ENCODE measurements around the gene ARF5. TPM values are rescaled to one million over a fixed set of nuclear protein-coding genes. Genes with fewer than 3 reads are reported as not detected.
A peak's percentile ranks its signal among the peaks of the same experiment; 100 is the strongest.
"Not testable (repeated sequence)": the region's sequence is repeated elsewhere in the genome, so short reads cannot be mapped to it uniquely, and the experiment has no call there.

Gene ARF5
- polyA plus RNA-seq, 1 experiment = 179 TPM

- H3K4me3 ChIP-seq (ENCODE audit: low read depth, low read length) = no peak overlapping the region
- no peaks in the 10 kb centered on the region for H3K27me3 ChIP-seq (ENCODE audit: control insufficient read depth, insufficient read depth, low read length)
- H3K27ac ChIP-seq (ENCODE audit: low read depth, low read length) = no peak overlapping the region
- ChIA-PET POLR2A (no interaction called here), CTCF (no interaction called here)
- DNase-seq (ENCODE audit: low read depth, low spot score) = no peak
- TF ChIP-seq, protein P1, sequence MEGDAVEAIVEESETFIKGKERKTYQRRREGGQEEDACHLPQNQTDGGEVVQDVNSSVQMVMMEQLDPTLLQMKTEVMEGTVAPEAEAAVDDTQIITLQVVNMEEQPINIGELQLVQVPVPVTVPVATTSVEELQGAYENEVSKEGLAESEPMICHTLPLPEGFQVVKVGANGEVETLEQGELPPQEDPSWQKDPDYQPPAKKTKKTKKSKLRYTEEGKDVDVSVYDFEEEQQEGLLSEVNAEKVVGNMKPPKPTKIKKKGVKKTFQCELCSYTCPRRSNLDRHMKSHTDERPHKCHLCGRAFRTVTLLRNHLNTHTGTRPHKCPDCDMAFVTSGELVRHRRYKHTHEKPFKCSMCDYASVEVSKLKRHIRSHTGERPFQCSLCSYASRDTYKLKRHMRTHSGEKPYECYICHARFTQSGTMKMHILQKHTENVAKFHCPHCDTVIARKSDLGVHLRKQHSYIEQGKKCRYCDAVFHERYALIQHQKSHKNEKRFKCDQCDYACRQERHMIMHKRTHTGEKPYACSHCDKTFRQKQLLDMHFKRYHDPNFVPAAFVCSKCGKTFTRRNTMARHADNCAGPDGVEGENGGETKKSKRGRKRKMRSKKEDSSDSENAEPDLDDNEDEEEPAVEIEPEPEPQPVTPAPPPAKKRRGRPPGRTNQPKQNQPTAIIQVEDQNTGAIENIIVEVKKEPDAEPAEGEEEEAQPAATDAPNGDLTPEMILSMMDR (IDR thresholded peaks at IDR 0.05; ENCODE audit: low read depth, low read length) = peak; percentile 36
- no peaks in the 10 kb centered on the region for H3K9me3 ChIP-seq (ENCODE audit: control insufficient read depth, insufficient read depth, low read length)
Measured at GRCh38 chr7:127550247-127550646, 38.0 kb upstream of the ARF5 start.

DNA sequence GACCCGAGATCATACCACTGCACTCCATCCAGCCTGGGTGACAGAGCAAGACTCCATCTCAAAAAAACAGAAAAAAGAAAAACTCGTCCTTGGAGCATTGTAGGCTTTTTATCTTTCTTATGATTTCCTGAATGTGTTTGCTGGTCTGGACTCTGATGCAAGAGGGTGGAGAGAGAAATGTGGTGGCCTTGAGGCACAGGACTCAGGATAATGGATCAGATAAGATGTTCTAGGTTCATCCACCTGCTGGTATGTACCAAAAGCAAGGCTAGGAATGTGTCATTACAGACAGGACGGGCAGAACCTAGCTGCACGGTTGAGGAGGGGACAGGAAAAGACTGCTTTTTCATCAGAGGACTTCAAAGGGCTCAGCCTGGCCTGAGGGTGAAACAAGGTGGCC is 36.3 kb upstream of the ARF5 start:
- no peak for DNase-seq (ENCODE audit: low read depth, low spot score)
- H3K9me3 ChIP-seq (ENCODE audit: control insufficient read depth, insufficient read depth, low read length) = no peaks in the 10 kb centered on the region
- no peaks in the 10 kb centered on the region for H3K27me3 ChIP-seq (ENCODE audit: control insufficient read depth, insufficient read depth, low read length)
- CTCF ChIA-PET = no interaction called here
- TF ChIP-seq, protein P1 (IDR thresholded peaks at IDR 0.05; ENCODE audit: low read depth, low read length) = no peak
- H3K27ac ChIP-seq (ENCODE audit: low read depth, low read length) = no peak overlapping the region
- no peak overlapping the region for H3K4me3 ChIP-seq (ENCODE audit: low read depth, low read length)
- POLR2A ChIA-PET = no interaction called here

- H3K4me3 ChIP-seq (ENCODE audit: low read depth, low read length) = no peak overlapping the region
- ChIA-PET CTCF (no interaction called here), POLR2A (no interaction called here)
- TF ChIP-seq, protein P1 (IDR thresholded peaks at IDR 0.05; ENCODE audit: low read depth, low read length) = no peak
- no peak for DNase-seq (ENCODE audit: low read depth, low spot score)
- H3K9me3 ChIP-seq (ENCODE audit: control insufficient read depth, insufficient read depth, low read length) = no peaks in the 10 kb centered on the region
- no peak overlapping the region for H3K27ac ChIP-seq (ENCODE audit: low read depth, low read length)
- H3K27me3 ChIP-seq (ENCODE audit: control insufficient read depth, insufficient read depth, low read length) = peaks cover 6% of the 10 kb centered on the region
Measured at GRCh38 chr7:127556404-127556803, 31.8 kb upstream of the ARF5 start.

DNA sequence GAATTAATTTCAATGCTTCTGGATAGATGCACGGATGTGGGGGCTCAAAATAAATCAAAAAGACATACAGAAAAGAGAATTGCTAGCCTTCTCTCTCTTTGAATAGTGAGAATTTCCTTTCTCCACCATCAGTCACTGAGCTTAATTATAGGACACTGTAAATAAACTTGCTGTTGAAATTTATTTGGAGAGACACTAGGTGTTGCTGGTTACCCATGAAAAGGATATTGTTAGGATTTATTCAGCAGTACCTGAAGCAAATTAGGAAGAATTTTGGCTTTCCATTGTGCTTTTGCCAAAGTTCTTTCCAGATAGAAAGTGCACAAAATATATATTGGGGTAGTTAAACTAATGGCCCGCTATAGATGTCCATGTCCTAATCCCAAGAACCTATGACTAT is 30.4 kb upstream of the ARF5 start:
- ChIA-PET CTCF (interaction anchor here (0.6 kb wide), 1 partner anchor 765 kb away, joined by 3 read pairs; no protein-coding TSS in a partner anchor), POLR2A (no interaction called here)
- TF ChIP-seq, protein P1 (IDR thresholded peaks at IDR 0.05; ENCODE audit: low read depth, low read length) = no peak
- DNase-seq (ENCODE audit: low read depth, low spot score) = no peak
- no peak overlapping the region for H3K27ac ChIP-seq (ENCODE audit: low read depth, low read length)
- no peak overlapping the region for H3K4me3 ChIP-seq (ENCODE audit: low read depth, low read length)
- H3K9me3 ChIP-seq (ENCODE audit: control insufficient read depth, insufficient read depth, low read length) = no peaks in the 10 kb centered on the region
- peaks cover 6% of the 10 kb centered on the region for H3K27me3 ChIP-seq (ENCODE audit: control insufficient read depth, insufficient read depth, low read length)

- no peak for DNase-seq (ENCODE audit: low read depth, low spot score)
- H3K4me3 ChIP-seq (ENCODE audit: low read depth, low read length) = no peak overlapping the region
- H3K27me3 ChIP-seq (ENCODE audit: control insufficient read depth, insufficient read depth, low read length) = no peaks in the 10 kb centered on the region
- no peaks in the 10 kb centered on the region for H3K9me3 ChIP-seq (ENCODE audit: control insufficient read depth, insufficient read depth, low read length)
- POLR2A ChIA-PET = no interaction called here
- no peak overlapping the region for H3K27ac ChIP-seq (ENCODE audit: low read depth, low read length)
- CTCF ChIA-PET = no interaction called here
- TF ChIP-seq, protein P1 (IDR thresholded peaks at IDR 0.05; ENCODE audit: low read depth, low read length) = no peak
Measured at GRCh38 chr7:127566242-127566641, 22.0 kb upstream of the ARF5 start.

- H3K4me3 ChIP-seq (ENCODE audit: low read depth, low read length); H3K27ac ChIP-seq (ENCODE audit: low read depth, low read length); DNase-seq (ENCODE audit: low read depth, low spot score); CTCF ChIA-PET; H3K27me3 ChIP-seq (ENCODE audit: control insufficient read depth, insufficient read depth, low read length); POLR2A ChIA-PET; H3K9me3 ChIP-seq (ENCODE audit: control insufficient read depth, insufficient read depth, low read length): not testable (repeated sequence)
Measured at GRCh38 chr7:127568034-127568433, 20.2 kb upstream of the ARF5 start.
